Measurements from ENCODE around the gene ANKRD27.

Gene ANKRD27

GRCh38 chr19:32614916-32615315 is 60.1 kb downstream of the ANKRD27 start:
- H3K36me3 ChIP-seq (ENCODE audit: control insufficient read depth, insufficient read depth, low read length): peaks cover 62% of the 10 kb centered on the region
- DNase-seq: no peak
- no peaks in the 10 kb centered on the region for H3K4me1 ChIP-seq (ENCODE audit: control insufficient read depth, insufficient read depth, low read length, poor library complexity, severe bottlenecking)
- H3K27ac ChIP-seq (ENCODE audit: insufficient read depth, low read length, poor library complexity, severe bottlenecking): no peak overlapping the region
- no peaks in the 10 kb centered on the region for H3K27me3 ChIP-seq (replicated peaks; ENCODE audit: control insufficient read depth, insufficient read depth, low read length, poor library complexity, severe bottlenecking)
- H3K4me3 ChIP-seq (ENCODE audit: insufficient read depth, low read depth, low read length, poor library complexity, severe bottlenecking): no peak overlapping the region
- H3K9me3 ChIP-seq (ENCODE audit: control insufficient read depth, low read length): no peaks in the 10 kb centered on the region

- Histone ChIP-seq H3K27me3 (replicated peaks; ENCODE audit: control insufficient read depth, insufficient read depth, low read length, poor library complexity, severe bottlenecking) (no peaks in the 10 kb centered on the region), H3K9me3 (ENCODE audit: control insufficient read depth, low read length) (no peaks in the 10 kb centered on the region), H3K4me3 (ENCODE audit: insufficient read depth, low read depth, low read length, poor library complexity, severe bottlenecking) (no peak overlapping the region), H3K27ac (ENCODE audit: insufficient read depth, low read length, poor library complexity, severe bottlenecking) (no peak overlapping the region), H3K4me1 (ENCODE audit: control insufficient read depth, insufficient read depth, low read length, poor library complexity, severe bottlenecking) (no peaks in the 10 kb centered on the region), H3K36me3 (ENCODE audit: control insufficient read depth, insufficient read depth, low read length) (peaks cover 47% of the 10 kb centered on the region)
- DNase-seq: no peak
Observed at GRCh38 chr19:32613008-32613407, 62.0 kb downstream of the ANKRD27 start.

- H3K36me3 ChIP-seq (ENCODE audit: control insufficient read depth, insufficient read depth, low read length): peaks cover 45% of the 10 kb centered on the region
- no peak overlapping the region for H3K4me3 ChIP-seq (ENCODE audit: insufficient read depth, low read depth, low read length, poor library complexity, severe bottlenecking)
- no peaks in the 10 kb centered on the region for H3K4me1 ChIP-seq (ENCODE audit: control insufficient read depth, insufficient read depth, low read length, poor library complexity, severe bottlenecking)
- H3K27ac ChIP-seq (ENCODE audit: insufficient read depth, low read length, poor library complexity, severe bottlenecking): no peak overlapping the region
- H3K9me3 ChIP-seq (ENCODE audit: control insufficient read depth, low read length): no peaks in the 10 kb centered on the region
- DNase-seq: no peak
- H3K27me3 ChIP-seq (replicated peaks; ENCODE audit: control insufficient read depth, insufficient read depth, low read length, poor library complexity, severe bottlenecking): no peaks in the 10 kb centered on the region
Observed at GRCh38 chr19:32611161-32611560, 63.8 kb downstream of the ANKRD27 start.

DNA sequence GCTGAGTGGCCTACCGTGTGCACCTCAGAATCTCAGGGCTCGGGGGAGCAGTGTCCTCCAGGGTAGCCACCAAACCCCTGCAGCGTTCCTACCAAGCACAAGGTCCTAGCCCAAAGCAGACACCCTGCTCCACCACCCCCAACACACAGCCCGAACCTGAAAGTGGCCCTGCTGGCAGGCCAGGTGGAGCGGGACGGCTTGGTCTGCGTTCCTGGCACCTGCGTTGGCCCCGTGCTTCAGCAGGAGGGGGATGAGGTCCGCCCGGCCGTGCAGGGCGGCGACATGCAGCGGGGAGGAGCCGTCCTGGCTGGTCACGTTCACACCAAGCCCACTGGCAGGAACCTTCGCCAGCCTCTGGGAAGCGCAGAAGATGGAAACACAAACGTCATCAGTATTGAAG is 67.5 kb downstream of the ANKRD27 start:
- H3K4me1 ChIP-seq (ENCODE audit: control insufficient read depth, insufficient read depth, low read length, poor library complexity, severe bottlenecking): no peaks in the 10 kb centered on the region
- H3K27me3 ChIP-seq (replicated peaks; ENCODE audit: control insufficient read depth, insufficient read depth, low read length, poor library complexity, severe bottlenecking): no peaks in the 10 kb centered on the region
- H3K9me3 ChIP-seq (ENCODE audit: control insufficient read depth, low read length): no peaks in the 10 kb centered on the region
- no peak overlapping the region for H3K27ac ChIP-seq (ENCODE audit: insufficient read depth, low read length, poor library complexity, severe bottlenecking)
- H3K4me3 ChIP-seq (ENCODE audit: insufficient read depth, low read depth, low read length, poor library complexity, severe bottlenecking): no peak overlapping the region
- H3K36me3 ChIP-seq (ENCODE audit: control insufficient read depth, insufficient read depth, low read length): peaks cover 45% of the 10 kb centered on the region
- no peak for DNase-seq

- Histone ChIP-seq H3K27ac (ENCODE audit: insufficient read depth, low read length, poor library complexity, severe bottlenecking) (no peak overlapping the region), H3K9me3 (ENCODE audit: control insufficient read depth, low read length) (no peaks in the 10 kb centered on the region), H3K4me3 (ENCODE audit: insufficient read depth, low read depth, low read length, poor library complexity, severe bottlenecking) (no peak overlapping the region), H3K4me1 (ENCODE audit: control insufficient read depth, insufficient read depth, low read length, poor library complexity, severe bottlenecking) (no peaks in the 10 kb centered on the region), H3K27me3 (replicated peaks; ENCODE audit: control insufficient read depth, insufficient read depth, low read length, poor library complexity, severe bottlenecking) (no peaks in the 10 kb centered on the region), H3K36me3 (ENCODE audit: control insufficient read depth, insufficient read depth, low read length) (peaks cover 43% of the 10 kb centered on the region)
- no peak for DNase-seq
Observed at GRCh38 chr19:32606289-32606688, 68.7 kb downstream of the ANKRD27 start.

- no peak overlapping the region for H3K4me3 ChIP-seq (ENCODE audit: insufficient read depth, low read depth, low read length, poor library complexity, severe bottlenecking)
- H3K27ac ChIP-seq (ENCODE audit: insufficient read depth, low read length, poor library complexity, severe bottlenecking): no peak overlapping the region
- H3K9me3 ChIP-seq (ENCODE audit: control insufficient read depth, low read length): no peaks in the 10 kb centered on the region
- no peaks in the 10 kb centered on the region for H3K27me3 ChIP-seq (replicated peaks; ENCODE audit: control insufficient read depth, insufficient read depth, low read length, poor library complexity, severe bottlenecking)
- H3K4me1 ChIP-seq (ENCODE audit: control insufficient read depth, insufficient read depth, low read length, poor library complexity, severe bottlenecking): no peaks in the 10 kb centered on the region
- DNase-seq: no peak
- peaks cover 43% of the 10 kb centered on the region for H3K36me3 ChIP-seq (ENCODE audit: control insufficient read depth, insufficient read depth, low read length)
Observed at GRCh38 chr19:32605544-32605943, 69.4 kb downstream of the ANKRD27 start.

DNA sequence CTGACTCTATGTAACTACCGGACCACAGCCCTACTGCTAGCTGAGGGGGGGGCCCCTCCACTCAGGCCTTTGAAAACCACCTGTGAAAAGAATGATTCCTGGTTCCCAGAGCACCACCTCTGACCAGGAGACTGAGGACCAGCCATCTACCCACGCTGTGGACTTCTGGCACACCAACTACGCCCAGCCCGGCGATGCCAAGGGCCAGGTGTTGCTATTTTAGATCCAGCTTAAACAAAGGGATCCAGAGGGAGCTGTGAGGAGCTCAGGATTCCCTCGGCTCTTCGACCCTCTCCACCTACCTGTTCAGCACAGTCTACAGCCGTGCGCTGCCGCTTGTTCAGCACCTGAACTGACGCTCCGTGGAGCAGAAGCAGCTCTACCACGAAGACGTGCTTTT is 71.0 kb downstream of the ANKRD27 start:
- Histone ChIP-seq H3K36me3 (ENCODE audit: control insufficient read depth, insufficient read depth, low read length) (peaks cover 44% of the 10 kb centered on the region), H3K9me3 (ENCODE audit: control insufficient read depth, low read length) (no peaks in the 10 kb centered on the region), H3K4me3 (ENCODE audit: insufficient read depth, low read depth, low read length, poor library complexity, severe bottlenecking) (no peak overlapping the region), H3K4me1 (ENCODE audit: control insufficient read depth, insufficient read depth, low read length, poor library complexity, severe bottlenecking) (no peaks in the 10 kb centered on the region), H3K27ac (ENCODE audit: insufficient read depth, low read length, poor library complexity, severe bottlenecking) (no peak overlapping the region), H3K27me3 (replicated peaks; ENCODE audit: control insufficient read depth, insufficient read depth, low read length, poor library complexity, severe bottlenecking) (no peaks in the 10 kb centered on the region)
- DNase-seq: no peak

GRCh38 chr19:32599736-32600157 is 75.2 kb downstream of the ANKRD27 start:
- no peaks in the 10 kb centered on the region for H3K4me1 ChIP-seq (ENCODE audit: control insufficient read depth, insufficient read depth, low read length, poor library complexity, severe bottlenecking)
- peak in 1 of 3 donors; percentile 32 for DNase-seq
- H3K4me3 ChIP-seq (ENCODE audit: insufficient read depth, low read depth, low read length, poor library complexity, severe bottlenecking): no peak overlapping the region
- H3K27ac ChIP-seq (ENCODE audit: insufficient read depth, low read length, poor library complexity, severe bottlenecking): no peak overlapping the region
- no peaks in the 10 kb centered on the region for H3K9me3 ChIP-seq (ENCODE audit: control insufficient read depth, low read length)
- peaks cover 52% of the 10 kb centered on the region for H3K36me3 ChIP-seq (ENCODE audit: control insufficient read depth, insufficient read depth, low read length)
- no peaks in the 10 kb centered on the region for H3K27me3 ChIP-seq (replicated peaks; ENCODE audit: control insufficient read depth, insufficient read depth, low read length, poor library complexity, severe bottlenecking)

DNA sequence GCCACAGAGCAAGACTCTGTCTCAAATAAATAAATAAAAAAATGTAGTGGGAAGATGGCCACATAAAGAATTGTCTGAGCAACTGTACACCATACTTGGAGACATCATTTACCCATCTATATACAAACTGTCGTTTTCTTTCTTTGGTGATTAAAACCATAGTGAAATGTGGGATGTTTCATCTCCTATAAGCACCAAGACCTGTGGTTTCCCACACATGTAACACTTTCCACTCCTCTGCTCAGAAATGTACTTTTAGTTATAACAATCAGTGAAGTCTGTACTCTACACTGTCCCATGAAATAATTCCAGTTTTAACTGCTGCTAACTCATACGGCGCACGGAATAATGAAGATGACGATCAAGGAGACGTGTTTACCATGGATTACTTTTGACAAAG is 75.7 kb downstream of the ANKRD27 start:
- DNase-seq: no peak
- Histone ChIP-seq H3K36me3 (ENCODE audit: control insufficient read depth, insufficient read depth, low read length) (peaks cover 48% of the 10 kb centered on the region), H3K27ac (ENCODE audit: insufficient read depth, low read length, poor library complexity, severe bottlenecking) (no peak overlapping the region), H3K4me3 (ENCODE audit: insufficient read depth, low read depth, low read length, poor library complexity, severe bottlenecking) (no peak overlapping the region), H3K9me3 (ENCODE audit: control insufficient read depth, low read length) (no peaks in the 10 kb centered on the region), H3K4me1 (ENCODE audit: control insufficient read depth, insufficient read depth, low read length, poor library complexity, severe bottlenecking) (no peaks in the 10 kb centered on the region), H3K27me3 (replicated peaks; ENCODE audit: control insufficient read depth, insufficient read depth, low read length, poor library complexity, severe bottlenecking) (no peaks in the 10 kb centered on the region)

DNA sequence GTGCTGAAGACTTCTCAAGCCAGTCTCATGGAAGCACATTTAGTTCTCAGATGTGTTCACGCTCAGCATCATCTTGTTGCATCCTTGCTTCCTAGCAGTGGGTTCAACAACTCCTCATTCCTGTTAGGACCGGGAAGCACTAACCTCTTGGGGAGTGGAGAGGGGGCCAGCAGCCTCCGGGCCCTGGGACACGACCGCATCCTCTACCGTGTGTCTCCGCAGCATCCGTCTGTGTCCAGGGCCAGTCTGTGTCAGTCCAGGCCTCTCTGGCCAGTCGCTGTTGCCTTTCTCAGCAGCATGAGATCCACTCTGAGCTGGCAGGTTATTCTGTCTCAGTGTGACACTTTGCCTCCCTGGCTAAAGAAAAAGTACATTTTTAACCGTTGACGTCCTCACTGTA is 77.0 kb downstream of the ANKRD27 start:
- H3K9me3 ChIP-seq (ENCODE audit: control insufficient read depth, low read length): no peaks in the 10 kb centered on the region
- H3K27me3 ChIP-seq (replicated peaks; ENCODE audit: control insufficient read depth, insufficient read depth, low read length, poor library complexity, severe bottlenecking): no peaks in the 10 kb centered on the region
- H3K4me1 ChIP-seq (ENCODE audit: control insufficient read depth, insufficient read depth, low read length, poor library complexity, severe bottlenecking): no peaks in the 10 kb centered on the region
- no peak overlapping the region for H3K27ac ChIP-seq (ENCODE audit: insufficient read depth, low read length, poor library complexity, severe bottlenecking)
- H3K4me3 ChIP-seq (ENCODE audit: insufficient read depth, low read depth, low read length, poor library complexity, severe bottlenecking): no peak overlapping the region
- DNase-seq: no peak
- H3K36me3 ChIP-seq (ENCODE audit: control insufficient read depth, insufficient read depth, low read length): peaks cover 36% of the 10 kb centered on the region

- no peak for DNase-seq
- no peaks in the 10 kb centered on the region for H3K27me3 ChIP-seq (replicated peaks; ENCODE audit: control insufficient read depth, insufficient read depth, low read length, poor library complexity, severe bottlenecking)
Observed at GRCh38 chr19:32595491-32595890, 79.5 kb downstream of the ANKRD27 start.

More at GRCh38 chr19:32595491-32595890, 79.5 kb downstream of the ANKRD27 start:
- Histone ChIP-seq H3K36me3 (ENCODE audit: control insufficient read depth, insufficient read depth, low read length) (peaks cover 29% of the 10 kb centered on the region), H3K4me1 (ENCODE audit: control insufficient read depth, insufficient read depth, low read length, poor library complexity, severe bottlenecking) (no peaks in the 10 kb centered on the region), H3K4me3 (ENCODE audit: insufficient read depth, low read depth, low read length, poor library complexity, severe bottlenecking) (no peak overlapping the region), H3K27ac (ENCODE audit: insufficient read depth, low read length, poor library complexity, severe bottlenecking) (no peak overlapping the region), H3K9me3 (ENCODE audit: control insufficient read depth, low read length) (no peaks in the 10 kb centered on the region)
